H9 (cell line): Measurements from ENCODE around the gene METTL17. TPM values are rescaled to one million over a fixed set of nuclear protein-coding genes. Genes with fewer than 3 reads are reported as not detected.

Experiments
- DNase-seq: peaks from one replicate; pipeline ENCODE4 v3.0.0-alpha.2; 2017
- H2AFZ ChIP-seq: one replicate; pipeline ENCODE4 v1.6.1; 2013; ENCODE audit warnings: mild to moderate bottlenecking, low read length, control low read depth, moderate library complexity
- H2AK5ac ChIP-seq: 2 replicates; pipeline ENCODE4 v1.6.1; 2013; ENCODE audit warnings: low read length, control low read depth, mixed read lengths; ENCODE audit not compliant: insufficient read length
- H2BK120ac ChIP-seq: one replicate; pipeline ENCODE4 v1.6.1; 2013; ENCODE audit warnings: low read depth, mild to moderate bottlenecking, low read length, control low read depth, inconsistent platforms; ENCODE audit not compliant: poor library complexity, severe bottlenecking
- H2BK12ac ChIP-seq: 2 replicates; pipeline ENCODE4 v1.6.1; 2013; ENCODE audit warnings: low read length, control low read depth, mixed read lengths, low read depth; ENCODE audit not compliant: insufficient read length
- H2BK15ac ChIP-seq: 2 replicates; pipeline ENCODE4 v1.6.1; 2013; ENCODE audit warnings: low read depth, low read length, control low read depth
- H2BK20ac ChIP-seq: one replicate; pipeline ENCODE4 v1.6.1; 2013; ENCODE audit warnings: low read depth, mild to moderate bottlenecking, low read length, control low read depth, inconsistent platforms; ENCODE audit not compliant: poor library complexity, severe bottlenecking
- H2BK5ac ChIP-seq: 2 replicates; pipeline ENCODE4 v1.6.1; 2013; ENCODE audit warnings: low read length, control low read depth, mixed read lengths; ENCODE audit not compliant: insufficient read length
- H3K14ac ChIP-seq: 2 replicates; pipeline ENCODE4 v1.6.1; 2013; ENCODE audit warnings: low read length, control low read depth; ENCODE audit not compliant: insufficient read depth
- H3K18ac ChIP-seq: 2 replicates; pipeline ENCODE4 v1.6.1; 2013; ENCODE audit warnings: low read depth, mild to moderate bottlenecking, mixed read lengths, low read length, control low read depth; ENCODE audit not compliant: insufficient read length
- H3K23ac ChIP-seq: 2 replicates; pipeline ENCODE4 v1.6.1; 2013; ENCODE audit warnings: low read length, control low read depth, mixed read lengths, low read depth; ENCODE audit not compliant: insufficient read length
- H3K23me2 ChIP-seq: 2 replicates; pipeline ENCODE4 v1.6.1; 2013; ENCODE audit warnings: low read depth, mild to moderate bottlenecking, mixed read lengths, low read length, control low read depth; ENCODE audit not compliant: insufficient read length, poor library complexity, severe bottlenecking
- H3K27ac ChIP-seq: 2 replicates; pipeline ENCODE4 v1.5.1; 2013; ENCODE audit warnings: low read length, control low read depth, mixed read lengths, low read depth; ENCODE audit not compliant: insufficient read length
- H3K27me3 ChIP-seq: 2 replicates; pipeline ENCODE4 v1.6.1; 2013; ENCODE audit warnings: low read length, control low read depth, inconsistent platforms; ENCODE audit not compliant: insufficient read depth
- H3K4ac ChIP-seq: 2 replicates; pipeline ENCODE4 v1.6.1; 2013; ENCODE audit warnings: low read depth, mild to moderate bottlenecking, control low read depth, inconsistent platforms, low read length, moderate library complexity
- H3K4me1 ChIP-seq: 2 replicates; pipeline ENCODE4 v1.6.1; 2013; ENCODE audit warnings: low read length, control low read depth, inconsistent platforms; ENCODE audit not compliant: insufficient read depth
- H3K4me2 ChIP-seq: 2 replicates; pipeline ENCODE4 v1.6.1; 2013; ENCODE audit warnings: low read length, control low read depth, mixed read lengths; ENCODE audit not compliant: insufficient read length, insufficient read depth
- H3K56ac ChIP-seq: 2 replicates; pipeline ENCODE4 v1.6.1; 2013; ENCODE audit warnings: low read depth, mild to moderate bottlenecking, mixed read lengths, low read length, control low read depth; ENCODE audit not compliant: insufficient read length
- H3K79me1 ChIP-seq: 2 replicates; pipeline ENCODE4 v1.6.1; 2013; ENCODE audit warnings: low read depth, mild to moderate bottlenecking, moderate library complexity, low read length, control low read depth, inconsistent platforms; ENCODE audit not compliant: insufficient read depth, poor library complexity, severe bottlenecking
- H3K79me2 ChIP-seq: 2 replicates; pipeline ENCODE4 v1.6.1; 2013; ENCODE audit warnings: low read length, control low read depth, inconsistent platforms; ENCODE audit not compliant: insufficient read depth
- H3K9ac ChIP-seq: 2 replicates; pipeline ENCODE4 v1.6.1; 2013; ENCODE audit warnings: low read length, control low read depth, mixed read lengths; ENCODE audit not compliant: insufficient read length; ENCODE audit errors: extremely low read depth
- H3K9me3 ChIP-seq: one replicate; pipeline ENCODE4 v1.6.1; 2013; ENCODE audit warnings: low read depth, low read length, inconsistent platforms; ENCODE audit not compliant: control insufficient read depth
- H3T11ph ChIP-seq: one replicate; pipeline ENCODE4 v1.6.1; 2013; ENCODE audit warnings: mild to moderate bottlenecking, low read length, control low read depth, inconsistent platforms
- H4K20me1 ChIP-seq: one replicate; pipeline ENCODE4 v1.6.1; 2013; ENCODE audit not compliant: control insufficient read depth, insufficient read length, insufficient read depth
- H4K5ac ChIP-seq: 2 replicates; pipeline ENCODE4 v1.6.1; 2013; ENCODE audit warnings: low read depth, mild to moderate bottlenecking, mixed read lengths, low read length, control low read depth; ENCODE audit not compliant: insufficient read length
- H4K8ac ChIP-seq: replicated peaks from 2 replicates; pipeline ENCODE4 v1.6.1; 2013; ENCODE audit warnings: low read length, control low read depth, mixed read lengths, low read depth; ENCODE audit not compliant: insufficient read length
- H4K91ac ChIP-seq: 2 replicates; pipeline ENCODE4 v1.6.1; 2013; ENCODE audit warnings: low read depth, mild to moderate bottlenecking, moderate library complexity, mixed read lengths, low read length, control low read depth; ENCODE audit not compliant: insufficient read length
- H3K27ac Mint-ChIP-seq, 3 experiments: 2 replicates in 2 of 3; 3 replicates in 1 of 3; pipeline ENCODE4 v1.8.0; 2020 to 2021; ENCODE audit warnings: mixed read lengths in 3 of 3, mild to moderate bottlenecking in 1 of 3, moderate library complexity in 1 of 3
- H3K27me3 Mint-ChIP-seq: 2 replicates; pipeline ENCODE4 v1.8.0; 2021; ENCODE audit warnings: low read depth, mild to moderate bottlenecking, moderate library complexity, mixed read lengths
- H3K36me3 Mint-ChIP-seq, 3 experiments: 2 replicates in 2 of 3; 3 replicates in 1 of 3; pipeline ENCODE4 v1.8.0; 2020 to 2021; ENCODE audit warnings: low read depth in 3 of 3, mixed read lengths in 3 of 3; ENCODE audit not compliant: insufficient read depth in 1 of 3
- H3K4me1 Mint-ChIP-seq, 2 experiments: 2 replicates each; pipeline ENCODE4 v1.8.0; 2020; ENCODE audit warnings: mixed read lengths in 2 of 2
- H3K4me3 Mint-ChIP-seq, 2 experiments: 2 replicates in 1 of 2; 3 replicates in 1 of 2; pipeline ENCODE4 v1.8.0; 2020 to 2021; ENCODE audit warnings: mild to moderate bottlenecking in 2 of 2, mixed read lengths in 2 of 2, moderate library complexity in 1 of 2
- H3K9me3 Mint-ChIP-seq, 2 experiments: 2 replicates in 1 of 2; 3 replicates in 1 of 2; pipeline ENCODE4 v1.8.0; 2020; ENCODE audit warnings: mild to moderate bottlenecking in 2 of 2, mixed read lengths in 2 of 2, moderate library complexity in 1 of 2
- WGBS: extraction: QIAGEN DNeasy Blood & Tissue Kit; methylation state at CpG from one replicate; pipeline ENCODE4 v1.1.7; 2013; ENCODE audit warnings: missing lambda C conversion rate, low lambda C conversion rate, mixed read lengths; ENCODE audit not compliant: insufficient read length; ENCODE audit errors: extremely low coverage; 5-methylcytosine and 5-hydroxymethylcytosine counted together
- total RNA-seq: library from RNA; stranded (reverse); gene quantifications from 2 replicates; pipeline ENCODE4 v1.2.1, GENCODE V29; 2021
- TF ChIP-seq, protein P1 (sequence below): fragments of 200-600 bp; sonication (generic); conservative IDR thresholded peaks from 3 replicates; pipeline ENCODE4 v1.8.0; 2021; ENCODE audit warnings: antibody characterized with exemption, mild to moderate bottlenecking

Gene METTL17
- total RNA-seq, 1 experiment from 2014 or later = 81.4 TPM

DNA sequence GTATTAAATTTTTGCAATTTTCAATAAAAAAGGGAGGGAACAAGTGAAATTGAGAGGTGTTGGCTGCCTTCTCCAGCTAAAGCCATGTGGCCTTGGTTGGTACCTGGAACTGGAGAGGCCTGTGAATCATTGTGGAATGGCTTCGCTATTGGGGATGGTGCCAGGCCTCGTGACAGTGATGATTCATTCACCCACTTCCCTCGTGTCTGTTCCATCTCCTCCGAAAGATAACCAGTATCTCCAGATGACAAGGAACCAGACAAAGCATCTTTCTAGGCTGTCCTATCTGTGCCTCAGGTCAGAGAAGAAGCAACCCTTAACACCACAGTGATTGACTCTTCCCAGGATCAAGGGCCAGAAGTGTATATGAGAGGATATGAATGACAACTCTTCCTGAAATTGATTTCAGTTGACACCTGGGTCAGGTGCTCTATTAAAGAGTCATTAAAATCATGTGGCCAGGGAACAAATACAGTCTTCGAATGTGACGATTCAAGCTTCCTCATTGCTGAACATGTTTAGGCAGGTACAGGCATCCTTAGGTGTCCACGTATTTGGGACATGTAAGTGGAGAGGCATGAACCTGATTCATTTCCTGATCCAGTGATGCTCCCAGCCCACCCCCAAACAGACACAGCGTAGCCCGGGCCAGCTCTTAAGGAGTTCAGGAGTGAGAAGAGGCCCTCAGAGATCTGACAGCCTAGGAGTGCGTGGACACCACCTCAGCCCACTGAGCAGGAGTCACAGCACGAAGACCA lies 52.1 kb downstream of the METTL17 start, which contains the start of gene RNASE7:
Gene RNASE7 (plus strand): TSS at position 687 of the 758 bp plus-strand sequence. CDS start 631 bp downstream, outside the sequence.
- Histone ChIP-seq H4K20me1 (no peaks in the 10 kb centered on the region), H3K23me2 (no peaks in the 10 kb centered on the region), H4K91ac (no peak within 1 kb of the TSS), H3K14ac (no peak within 1 kb of the TSS), H2BK5ac (no peak within 1 kb of the TSS), H3K56ac (no peak within 1 kb of the TSS), H2BK12ac (no peak within 1 kb of the TSS), H3K79me1 (no peaks in the 10 kb centered on the region), H3T11ph (no peak within 1 kb of the TSS), H3K4ac (no peak within 1 kb of the TSS), H3K9me3 (no peaks in the 10 kb centered on the region), H2BK15ac (no peak within 1 kb of the TSS), H4K5ac (no peak within 1 kb of the TSS), H3K27me3 (no peaks in the 10 kb centered on the region), H3K9ac (no peak within 1 kb of the TSS), H3K18ac (no peak within 1 kb of the TSS), H2BK120ac (no peak within 1 kb of the TSS), H3K4me2 (no peak within 1 kb of the TSS), H3K79me2 (no peaks in the 10 kb centered on the region), H3K23ac (no peak within 1 kb of the TSS), H2BK20ac (no peak within 1 kb of the TSS), H4K8ac (no peak within 1 kb of the TSS), H3K27ac (no peak within 1 kb of the TSS), H3K4me1 (peaks cover 5% of the 10 kb centered on the region), H2AFZ (no peak within 1 kb of the TSS), H2AK5ac (no peak within 1 kb of the TSS)
- Mint-ChIP-seq H3K36me3 (no peaks in the 10 kb centered on the region), H3K4me1 (peaks cover 24 to 26% of the 10 kb centered on the region in 2 experiments), H3K27ac (peak within 1 kb of the TSS in 1 of 3 experiments; percentile 11; a peak in 2 of 7 replicates), H3K9me3 (no peaks in the 10 kb centered on the region), H3K4me3 (no peak within 1 kb of the TSS), H3K27me3 (peaks cover 32% of the 10 kb centered on the region)
- WGBS = no CpG with 5 or more reads among the region's 11 CpGs
- no peak for DNase-seq
- TF ChIP-seq, protein P1, sequence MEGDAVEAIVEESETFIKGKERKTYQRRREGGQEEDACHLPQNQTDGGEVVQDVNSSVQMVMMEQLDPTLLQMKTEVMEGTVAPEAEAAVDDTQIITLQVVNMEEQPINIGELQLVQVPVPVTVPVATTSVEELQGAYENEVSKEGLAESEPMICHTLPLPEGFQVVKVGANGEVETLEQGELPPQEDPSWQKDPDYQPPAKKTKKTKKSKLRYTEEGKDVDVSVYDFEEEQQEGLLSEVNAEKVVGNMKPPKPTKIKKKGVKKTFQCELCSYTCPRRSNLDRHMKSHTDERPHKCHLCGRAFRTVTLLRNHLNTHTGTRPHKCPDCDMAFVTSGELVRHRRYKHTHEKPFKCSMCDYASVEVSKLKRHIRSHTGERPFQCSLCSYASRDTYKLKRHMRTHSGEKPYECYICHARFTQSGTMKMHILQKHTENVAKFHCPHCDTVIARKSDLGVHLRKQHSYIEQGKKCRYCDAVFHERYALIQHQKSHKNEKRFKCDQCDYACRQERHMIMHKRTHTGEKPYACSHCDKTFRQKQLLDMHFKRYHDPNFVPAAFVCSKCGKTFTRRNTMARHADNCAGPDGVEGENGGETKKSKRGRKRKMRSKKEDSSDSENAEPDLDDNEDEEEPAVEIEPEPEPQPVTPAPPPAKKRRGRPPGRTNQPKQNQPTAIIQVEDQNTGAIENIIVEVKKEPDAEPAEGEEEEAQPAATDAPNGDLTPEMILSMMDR = no peak
